Measurements from ENCODE around the gene DCHS2.

Gene DCHS2

GRCh38 chr4:154441124-154441523, 50.5 kb downstream of the DCHS2 start:
- no peak for DNase-seq

- DNase-seq = no peak
Measured at GRCh38 chr4:154439224-154439623, 52.4 kb downstream of the DCHS2 start.

GRCh38 chr4:154435895-154436294, 55.7 kb downstream of the DCHS2 start:
- no peak for DNase-seq

- DNase-seq = no peak
Measured at GRCh38 chr4:154433543-154433942, 58.1 kb downstream of the DCHS2 start.

- no peak for DNase-seq
Measured at GRCh38 chr4:154429176-154429575, 62.4 kb downstream of the DCHS2 start.

GRCh38 chr4:154427149-154427548, 64.5 kb downstream of the DCHS2 start:
- DNase-seq = no peak

- DNase-seq = no peak
Measured at GRCh38 chr4:154425514-154425913, 66.1 kb downstream of the DCHS2 start.

- DNase-seq = no peak
Measured at GRCh38 chr4:154424810-154425484, 66.7 kb downstream of the DCHS2 start.

- no peak for DNase-seq
Measured at GRCh38 chr4:154422152-154422551, 69.4 kb downstream of the DCHS2 start.

GRCh38 chr4:154421618-154422017, 70.0 kb downstream of the DCHS2 start:
- DNase-seq = no peak

- DNase-seq = no peak
Measured at GRCh38 chr4:154417373-154417673, 74.3 kb downstream of the DCHS2 start.

- DNase-seq = no peak
Measured at GRCh38 chr4:154416190-154416547, 75.4 kb downstream of the DCHS2 start.

GRCh38 chr4:154415313-154415712, 76.3 kb downstream of the DCHS2 start:
- no peak for DNase-seq

- no peak for DNase-seq
Measured at GRCh38 chr4:154414796-154415195, 76.8 kb downstream of the DCHS2 start.

- DNase-seq = no peak
Measured at GRCh38 chr4:154414371-154414770, 77.2 kb downstream of the DCHS2 start.

- no peak for DNase-seq
Measured at GRCh38 chr4:154407443-154407842, 84.2 kb downstream of the DCHS2 start.

GRCh38 chr4:154406018-154406795, 85.4 kb downstream of the DCHS2 start:
- no peak for DNase-seq

GRCh38 chr4:154399259-154399974, 92.2 kb downstream of the DCHS2 start:
- DNase-seq = no peak

- DNase-seq = no peak
Measured at GRCh38 chr4:154390324-154390723, 101.3 kb downstream of the DCHS2 start.

- DNase-seq = no peak
Measured at GRCh38 chr4:154389148-154389547, 102.5 kb downstream of the DCHS2 start.

GRCh38 chr4:154384012-154384411, 107.6 kb downstream of the DCHS2 start:
- no peak for DNase-seq

GRCh38 chr4:154376486-154376885, 115.1 kb downstream of the DCHS2 start:
- no peak for DNase-seq

- no peak for DNase-seq
Measured at GRCh38 chr4:154368060-154368459, 123.5 kb downstream of the DCHS2 start.

- no peak for DNase-seq
Measured at GRCh38 chr4:154367659-154368058, 123.9 kb downstream of the DCHS2 start.

Data from stimulated activated naive CD4-positive, alpha-beta T cell treated with Interleukin-2 at 50 U/mL for 16 hours (primary cell).